Neural progenitor cell (in vitro differentiated cells): ENCODE results near the gene SHD. TPM values are rescaled to one million over a fixed set of nuclear protein-coding genes. Genes with fewer than 3 reads are reported as not detected.

Experiments
- DNase-seq: peaks from one replicate; pipeline ENCODE4 v3.0.0-alpha.2; 2016; ENCODE audit warnings: low spot score
- H2AFZ ChIP-seq: fragments of 200-600 bp; sonication (generic); replicated peaks from 2 replicates; pipeline ENCODE4 v1.6.1; 2016; ENCODE audit warnings: antibody characterized with exemption
- H3F3A ChIP-seq: fragments of 200-600 bp; sonication (generic); 2 replicates; pipeline ENCODE4 v1.6.1; 2016; ENCODE audit warnings: antibody characterized with exemption, low read depth
- H3K27ac ChIP-seq: fragments of 200-600 bp; sonication (generic); 2 replicates; pipeline ENCODE4 v1.5.1; 2016; ENCODE audit warnings: mild to moderate bottlenecking
- H3K27me3 ChIP-seq: fragments of 200-600 bp; sonication (generic); 2 replicates; pipeline ENCODE4 v1.6.1; 2016; ENCODE audit warnings: mild to moderate bottlenecking, moderate library complexity
- H3K36me3 ChIP-seq: fragments of 200-600 bp; sonication (generic); 2 replicates; pipeline ENCODE4 v1.5.1; 2016
- H3K4me1 ChIP-seq: fragments of 200-600 bp; sonication (generic); 2 replicates; pipeline ENCODE4 v1.6.1; 2016; ENCODE audit warnings: mixed run types
- H3K4me2 ChIP-seq: fragments of 200-600 bp; sonication (generic); 2 replicates; pipeline ENCODE4 v1.6.1; 2016
- H3K4me3 ChIP-seq: fragments of 200-600 bp; sonication (generic); 2 replicates; pipeline ENCODE4 v1.5.1; 2016
- H3K79me2 ChIP-seq: fragments of 200-600 bp; sonication (generic); 2 replicates; pipeline ENCODE4 v1.6.1; 2016; ENCODE audit warnings: low read depth
- H3K9ac ChIP-seq: fragments of 200-600 bp; sonication (generic); 2 replicates; pipeline ENCODE4 v1.6.1; 2016
- H3K9me3 ChIP-seq: fragments of 200-600 bp; sonication (generic); 2 replicates; pipeline ENCODE4 v1.5.1; 2016; ENCODE audit warnings: low read depth
- H4K20me1 ChIP-seq: fragments of 200-600 bp; sonication (generic); 2 replicates; pipeline ENCODE4 v1.6.1; 2016; ENCODE audit warnings: low read depth
- H3K27ac Mint-ChIP-seq: 3 replicates; pipeline ENCODE4 v1.8.0; 2021; ENCODE audit warnings: mixed read lengths
- H3K27me3 Mint-ChIP-seq: 2 replicates; pipeline ENCODE4 v1.8.0; 2022; ENCODE audit warnings: low read depth, mild to moderate bottlenecking, inconsistent platforms, moderate library complexity, mixed read lengths; ENCODE audit not compliant: insufficient read depth
- H3K36me3 Mint-ChIP-seq: 3 replicates; pipeline ENCODE4 v1.8.0; 2021; ENCODE audit warnings: mixed read lengths
- H3K4me1 Mint-ChIP-seq: 3 replicates; pipeline ENCODE4 v1.8.0; 2021; ENCODE audit warnings: mixed read lengths
- H3K4me3 Mint-ChIP-seq: 3 replicates; pipeline ENCODE4 v1.8.0; 2021; ENCODE audit warnings: mild to moderate bottlenecking, moderate library complexity, mixed read lengths
- H3K9me3 Mint-ChIP-seq: 3 replicates; pipeline ENCODE4 v1.8.0; 2020; ENCODE audit warnings: mixed read lengths
- EZH2 ChIP-seq: fragments of 200-600 bp; sonication (generic); IDR thresholded peaks from 2 replicates; pipeline ENCODE4 v1.6.1; 2017; ENCODE audit warnings: antibody characterized with exemption, mild to moderate bottlenecking, moderate library complexity
- EZH2phosphoT487 ChIP-seq: fragments of 200-600 bp; sonication (generic); IDR thresholded peaks from 2 replicates; pipeline ENCODE4 v1.6.1; 2017; ENCODE audit warnings: antibody characterized with exemption
- total RNA-seq: library from RNA; depleted of rRNA; stranded (reverse); fragments of >200 nt; gene quantifications from 2 replicates; pipeline ENCODE4 v1.2.3, GENCODE V29; 2015; ENCODE audit warnings: low replicate concordance
- TF ChIP-seq, protein P1 (sequence below): fragments of 200-600 bp; sonication (generic); IDR thresholded peaks from 2 replicates; pipeline ENCODE4 v1.5.1; 2017; ENCODE audit warnings: antibody characterized with exemption, mild to moderate bottlenecking

Gene SHD
- total RNA-seq, 1 donor from 2014 or later: not detected

- H3K4me3 ChIP-seq: peak overlapping the region; percentile 67
- peak overlapping the region; percentile 65 for H2AFZ ChIP-seq
- H3K27ac ChIP-seq: no peak overlapping the region
- DNase-seq: no peak
- H3K27ac Mint-ChIP-seq: no peak overlapping the region
- peaks cover 2% of the 10 kb centered on the region for H3K27me3 Mint-ChIP-seq
- no peaks in the 10 kb centered on the region for H3K27me3 ChIP-seq
- peak overlapping the region; percentile 85 for H3K4me3 Mint-ChIP-seq
- no peaks in the 10 kb centered on the region for H3K9me3 Mint-ChIP-seq
- no peaks in the 10 kb centered on the region for H3K9me3 ChIP-seq
- peaks cover 13% of the 10 kb centered on the region for H3F3A ChIP-seq
- no peak overlapping the region for H3K9ac ChIP-seq
- H3K36me3 ChIP-seq: no peaks in the 10 kb centered on the region
- peaks cover 10% of the 10 kb centered on the region for H3K4me1 ChIP-seq
- peak overlapping the region; percentile 70 for H3K4me2 ChIP-seq
- no peaks in the 10 kb centered on the region for H4K20me1 ChIP-seq
- H3K79me2 ChIP-seq: peaks cover 6% of the 10 kb centered on the region
- peaks cover 6% of the 10 kb centered on the region for H3K36me3 Mint-ChIP-seq
- H3K4me1 Mint-ChIP-seq: peaks cover 14% of the 10 kb centered on the region
- TF ChIP-seq, protein P1, sequence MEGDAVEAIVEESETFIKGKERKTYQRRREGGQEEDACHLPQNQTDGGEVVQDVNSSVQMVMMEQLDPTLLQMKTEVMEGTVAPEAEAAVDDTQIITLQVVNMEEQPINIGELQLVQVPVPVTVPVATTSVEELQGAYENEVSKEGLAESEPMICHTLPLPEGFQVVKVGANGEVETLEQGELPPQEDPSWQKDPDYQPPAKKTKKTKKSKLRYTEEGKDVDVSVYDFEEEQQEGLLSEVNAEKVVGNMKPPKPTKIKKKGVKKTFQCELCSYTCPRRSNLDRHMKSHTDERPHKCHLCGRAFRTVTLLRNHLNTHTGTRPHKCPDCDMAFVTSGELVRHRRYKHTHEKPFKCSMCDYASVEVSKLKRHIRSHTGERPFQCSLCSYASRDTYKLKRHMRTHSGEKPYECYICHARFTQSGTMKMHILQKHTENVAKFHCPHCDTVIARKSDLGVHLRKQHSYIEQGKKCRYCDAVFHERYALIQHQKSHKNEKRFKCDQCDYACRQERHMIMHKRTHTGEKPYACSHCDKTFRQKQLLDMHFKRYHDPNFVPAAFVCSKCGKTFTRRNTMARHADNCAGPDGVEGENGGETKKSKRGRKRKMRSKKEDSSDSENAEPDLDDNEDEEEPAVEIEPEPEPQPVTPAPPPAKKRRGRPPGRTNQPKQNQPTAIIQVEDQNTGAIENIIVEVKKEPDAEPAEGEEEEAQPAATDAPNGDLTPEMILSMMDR: no peak
- TF ChIP-seq EZH2phosphoT487: no peak
- TF ChIP-seq EZH2: no peak
These were observed 24.9 kb downstream of the SHD start for GRCh38 chr19:4303819-4304537.

DNA sequence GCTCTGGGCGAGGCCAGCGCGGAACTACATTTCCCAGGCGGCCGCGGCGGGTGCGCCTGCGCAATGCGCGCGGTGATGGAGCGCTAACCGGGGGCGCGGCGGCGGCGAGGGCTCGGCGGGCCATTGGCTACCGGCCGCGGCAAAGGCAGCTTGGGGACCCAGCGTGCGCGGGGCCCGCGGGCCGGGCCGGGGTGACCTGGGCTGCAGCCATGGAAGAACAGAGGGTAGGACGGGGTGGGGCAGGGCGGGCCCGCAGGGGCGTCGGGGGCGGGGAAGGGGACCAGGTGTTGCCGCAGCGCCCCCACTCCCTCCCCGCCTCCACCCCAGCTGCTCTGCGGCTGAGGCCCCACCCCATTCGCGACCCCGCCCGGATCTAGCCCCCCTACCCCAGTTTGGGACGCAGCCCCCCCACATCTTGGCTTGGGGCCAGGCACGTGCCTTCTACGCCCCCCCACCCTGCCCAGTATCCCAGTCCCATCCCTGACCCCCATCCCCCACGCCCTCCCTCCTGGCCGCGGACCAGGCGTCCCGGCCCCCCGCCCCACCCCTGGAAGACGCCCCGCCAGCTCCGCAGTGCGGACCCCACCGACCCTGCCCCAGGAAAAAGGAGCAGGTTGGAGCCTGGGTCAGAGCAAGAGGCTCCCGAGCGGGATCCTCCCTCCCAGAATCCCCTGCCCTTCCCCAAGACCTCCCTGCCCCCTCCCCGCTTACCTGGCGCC lies 25.6 kb downstream of the SHD start, which contains the start of gene FSD1:
TSS of gene FSD1 (plus strand) at position 61 of the 719 bp plus-strand sequence. CDS start at position 210, 149 bp downstream.
- TF ChIP-seq EZH2phosphoT487: no peak
- TF ChIP-seq, protein P1: no peak
- no peak for TF ChIP-seq EZH2
- no peaks in the 10 kb centered on the region for H3K36me3 ChIP-seq
- Mint-ChIP-seq H3K27me3 (peaks cover 2% of the 10 kb centered on the region), H3K4me3 (peak within 1 kb of the TSS; percentile 85), H3K27ac (no peak within 1 kb of the TSS), H3K9me3 (no peaks in the 10 kb centered on the region), H3K4me1 (peaks cover 14% of the 10 kb centered on the region), H3K36me3 (peaks cover 6% of the 10 kb centered on the region)
- no peaks in the 10 kb centered on the region for H3K9me3 ChIP-seq
- no peak within 1 kb of the TSS for H3K9ac ChIP-seq
- H3K4me1 ChIP-seq: peaks cover 10% of the 10 kb centered on the region
- peak within 1 kb of the TSS; percentile 67 for H3K4me3 ChIP-seq
- no peaks in the 10 kb centered on the region for H4K20me1 ChIP-seq
- H3K4me2 ChIP-seq: peak within 1 kb of the TSS; percentile 70
- DNase-seq: peak; percentile 92
- peaks cover 6% of the 10 kb centered on the region for H3K79me2 ChIP-seq
- H3K27ac ChIP-seq: no peak within 1 kb of the TSS
- H3F3A ChIP-seq: peaks cover 13% of the 10 kb centered on the region
- H3K27me3 ChIP-seq: no peaks in the 10 kb centered on the region
- peak within 1 kb of the TSS; percentile 65 for H2AFZ ChIP-seq

GRCh38 chr19:4305257-4305612 lies 26.2 kb downstream of the SHD start:
- Histone ChIP-seq H3K27ac (no peak overlapping the region), H3K4me1 (peaks cover 10% of the 10 kb centered on the region), H3K27me3 (no peaks in the 10 kb centered on the region), H3K4me2 (peak overlapping the region; percentile 70), H3K4me3 (peak overlapping the region; percentile 67), H3K79me2 (peaks cover 6% of the 10 kb centered on the region), H3K9ac (no peak overlapping the region), H3K36me3 (no peaks in the 10 kb centered on the region), H3F3A (peaks cover 14% of the 10 kb centered on the region), H4K20me1 (no peaks in the 10 kb centered on the region), H3K9me3 (no peaks in the 10 kb centered on the region), H2AFZ (peak overlapping the region; percentile 65)
- H3K27me3 Mint-ChIP-seq: peaks cover 2% of the 10 kb centered on the region
- no peak overlapping the region for H3K27ac Mint-ChIP-seq
- H3K4me3 Mint-ChIP-seq: peak overlapping the region; percentile 80
- no peaks in the 10 kb centered on the region for H3K9me3 Mint-ChIP-seq
- H3K36me3 Mint-ChIP-seq: peaks cover 6% of the 10 kb centered on the region
- peaks cover 14% of the 10 kb centered on the region for H3K4me1 Mint-ChIP-seq
- TF ChIP-seq, protein P1: no peak
- TF ChIP-seq EZH2phosphoT487 (no peak), EZH2 (no peak)
- DNase-seq: no peak
